GM18870 (cell line): Measurements from ENCODE around the gene SIRT1.
"Not testable (repeated sequence)": the region's sequence is repeated elsewhere in the genome, so short reads cannot be mapped to it uniquely, and the experiment has no call there.

Source experiments
- ATAC-seq: cut with Tn5 transposase; IDR thresholded peaks from one replicate; pipeline ENCODE4 v1.9.1; 2021; ENCODE audit warnings: moderate library complexity; ENCODE audit not compliant: unreplicated experiment

SIRT1 gene

GRCh38 chr10:67875340-67876238 lies 8.9 kb upstream of the SIRT1 start:
- ATAC-seq, result no peak

GRCh38 chr10:67877421-67877820 lies 7.0 kb upstream of the SIRT1 start:
- not testable (repeated sequence) for ATAC-seq

DNA sequence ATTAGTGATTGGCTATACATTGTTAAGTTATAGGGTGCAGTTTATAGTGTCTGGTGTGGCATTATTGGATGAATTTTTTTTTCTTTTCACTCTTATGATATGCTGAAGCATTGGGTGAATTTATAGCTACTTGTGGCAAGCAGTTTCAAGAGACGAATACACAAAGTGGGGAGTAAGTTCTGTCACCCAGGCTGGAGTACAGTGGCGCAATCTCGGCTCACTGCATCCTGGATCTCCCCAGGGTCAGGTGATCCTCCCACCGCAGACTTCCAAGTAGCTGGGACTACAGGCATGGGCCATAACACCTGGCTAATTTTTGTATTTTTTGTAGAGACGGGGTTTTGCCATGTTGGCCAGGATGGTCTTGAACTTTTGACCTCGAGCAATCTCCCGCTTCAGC lies 6.3 kb upstream of the SIRT1 start:
- no peak for ATAC-seq

GRCh38 chr10:67883710-67884312 lies 645 bp upstream of the SIRT1 start:
- ATAC-seq, result no peak

GRCh38 chr10:67884842-67885670 lies 600 bp downstream of the SIRT1 start:
- peak; percentile 33 for ATAC-seq

DNA sequence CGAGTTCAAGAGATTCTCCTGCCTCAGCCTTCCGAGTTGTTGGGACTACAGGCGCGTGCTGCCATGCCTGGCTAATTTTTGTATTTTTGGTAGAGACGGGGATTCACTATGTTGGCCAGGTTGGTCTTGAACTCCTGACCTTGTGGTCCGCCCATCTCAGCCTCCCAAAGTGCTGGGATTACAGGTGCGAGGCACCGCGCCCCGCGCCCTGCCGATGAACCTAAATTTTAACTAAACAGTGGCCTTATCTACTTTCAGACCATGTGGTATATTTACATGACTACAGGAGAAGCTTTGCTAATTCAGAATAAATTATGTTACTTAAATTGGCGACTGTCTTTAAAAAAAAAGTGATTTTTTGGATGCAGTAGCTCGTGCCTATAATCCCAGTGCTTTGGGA lies 9.2 kb downstream of the SIRT1 start:
- ATAC-seq, result no peak

- ATAC-seq, result no peak
Observed at GRCh38 chr10:67903581-67903980, 19.1 kb downstream of the SIRT1 start.

DNA sequence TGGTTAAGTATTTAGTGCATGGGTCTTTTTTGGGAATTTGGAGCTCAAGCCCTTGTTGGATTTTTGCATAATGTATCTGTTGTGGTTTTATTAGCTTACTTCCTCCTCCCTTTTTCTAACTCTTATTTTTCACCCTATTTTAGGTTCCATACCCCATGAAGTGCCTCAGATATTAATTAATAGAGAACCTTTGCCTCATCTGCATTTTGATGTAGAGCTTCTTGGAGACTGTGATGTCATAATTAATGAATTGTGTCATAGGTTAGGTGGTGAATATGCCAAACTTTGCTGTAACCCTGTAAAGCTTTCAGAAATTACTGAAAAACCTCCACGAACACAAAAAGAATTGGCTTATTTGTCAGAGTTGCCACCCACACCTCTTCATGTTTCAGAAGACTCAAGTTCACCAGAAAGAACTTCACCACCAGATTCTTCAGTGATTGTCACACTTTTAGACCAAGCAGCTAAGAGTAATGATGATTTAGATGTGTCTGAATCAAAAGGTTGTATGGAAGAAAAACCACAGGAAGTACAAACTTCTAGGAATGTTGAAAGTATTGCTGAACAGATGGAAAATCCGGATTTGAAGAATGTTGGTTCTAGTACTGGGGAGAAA lies 28.0 kb downstream of the SIRT1 start:
- no peak for ATAC-seq

DNA sequence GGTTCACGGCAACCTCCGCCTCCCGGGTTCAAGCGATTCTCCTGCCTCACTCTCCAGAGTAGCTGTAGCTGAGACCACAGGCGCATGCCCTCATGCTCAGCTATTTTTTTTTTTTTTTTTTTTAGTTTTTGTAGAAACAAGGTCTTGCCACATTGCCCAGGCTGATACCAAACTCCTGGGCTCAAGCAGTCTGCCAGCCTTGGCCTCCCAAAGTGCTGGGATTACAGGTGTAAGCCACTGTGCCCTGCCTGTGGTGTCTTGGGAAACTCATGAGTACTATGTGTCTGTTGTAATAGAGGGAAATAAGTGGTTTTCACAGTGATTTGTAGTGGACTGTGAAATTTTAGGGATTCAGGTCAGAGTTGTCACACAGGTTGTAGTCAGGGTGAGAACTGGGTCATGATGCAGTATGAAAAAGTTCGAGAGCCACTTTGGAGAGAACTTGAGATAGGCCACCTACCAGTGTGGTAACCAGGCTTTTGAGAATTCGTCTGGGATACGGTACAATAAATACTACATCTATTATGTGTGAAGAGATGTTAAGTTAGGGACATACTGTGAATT lies 30.4 kb downstream of the SIRT1 start:
- no peak for ATAC-seq

- ATAC-seq, result no peak
Observed at GRCh38 chr10:67917169-67917568, 32.7 kb downstream of the SIRT1 start.

- no peak for ATAC-seq
Observed at GRCh38 chr10:67917679-67918078, 33.2 kb downstream of the SIRT1 start.

DNA sequence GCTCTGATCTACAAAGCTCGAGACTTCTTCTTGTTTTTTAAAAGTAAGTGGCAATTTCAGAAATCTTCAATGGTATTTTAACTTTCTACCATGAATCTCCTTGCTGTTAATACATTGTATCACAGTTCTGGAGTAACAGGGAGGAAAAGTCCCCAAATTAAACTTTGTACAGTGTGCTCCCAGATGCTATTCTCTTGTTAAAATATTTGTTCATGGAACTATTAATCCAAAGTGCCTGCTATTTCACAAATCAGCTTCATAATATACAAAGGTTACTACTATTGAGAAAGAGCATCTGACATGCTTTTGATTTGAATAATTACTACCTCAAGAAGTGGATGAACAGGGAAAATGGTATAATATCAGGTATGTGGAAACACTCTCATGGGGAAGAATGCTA lies 36.6 kb downstream of the SIRT1 start:
- ATAC-seq, result no peak

DNA sequence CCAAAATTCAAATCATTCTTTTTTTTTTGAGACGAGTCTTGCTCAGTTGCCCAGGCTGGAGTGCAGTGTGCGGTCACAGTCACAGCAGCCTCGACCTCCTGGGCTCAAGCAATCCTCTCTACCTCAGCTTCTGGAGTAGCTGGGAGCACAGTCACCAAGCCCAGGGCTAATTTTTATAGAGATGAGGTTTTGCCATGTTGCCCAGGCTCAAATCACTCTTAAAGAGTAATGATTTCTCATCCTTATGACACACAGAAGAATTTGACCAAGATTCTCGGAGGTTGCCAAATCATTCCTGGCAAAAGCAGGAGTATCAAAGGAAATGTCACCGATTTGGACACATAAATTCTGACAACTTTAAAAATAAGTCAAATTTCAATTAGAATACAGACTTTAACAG lies 39.1 kb downstream of the SIRT1 start:
- ATAC-seq, result no peak

- ATAC-seq, result no peak
Observed at GRCh38 chr10:67924136-67924535, 39.7 kb downstream of the SIRT1 start.

GRCh38 chr10:67925449-67926005 lies 41.1 kb downstream of the SIRT1 start:
- ATAC-seq, result no peak

DNA sequence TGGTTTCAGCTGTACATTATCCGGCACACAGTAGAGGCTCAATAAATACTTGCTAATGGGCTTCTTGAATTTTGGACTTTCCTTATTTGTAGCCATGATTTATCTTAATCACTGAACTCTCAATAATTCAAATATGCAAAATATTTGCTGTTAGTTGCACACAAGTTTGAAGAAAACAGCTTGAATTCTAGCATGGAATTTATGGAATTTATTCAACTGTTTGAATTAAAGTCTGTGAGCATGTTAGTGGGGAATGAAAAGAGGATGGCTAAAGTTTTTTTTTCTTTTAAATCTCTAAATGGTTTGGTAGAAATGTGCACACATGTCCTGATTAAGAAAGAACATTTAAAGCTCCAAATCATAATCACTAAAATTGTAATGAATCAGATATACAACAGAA lies 42.5 kb downstream of the SIRT1 start:
- no peak for ATAC-seq

DNA sequence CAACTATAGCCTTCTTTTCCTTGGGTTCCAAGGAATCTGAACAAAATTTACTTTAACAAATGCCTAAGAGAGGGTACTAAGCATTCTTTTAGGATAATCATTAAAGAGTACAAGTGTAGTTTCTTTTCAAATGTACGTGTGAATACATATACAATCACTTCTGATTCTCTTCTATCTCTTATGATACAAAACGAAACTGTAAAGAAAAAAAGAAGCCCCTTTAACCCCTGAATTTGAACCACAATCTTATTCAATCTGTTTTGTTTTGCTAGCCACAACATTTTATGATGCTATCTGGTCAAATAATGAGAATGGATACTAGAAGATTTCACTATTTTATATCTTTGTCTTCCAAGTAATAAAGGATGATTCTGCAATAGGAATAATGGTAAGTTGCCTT lies 48.7 kb downstream of the SIRT1 start:
- no peak for ATAC-seq

DNA sequence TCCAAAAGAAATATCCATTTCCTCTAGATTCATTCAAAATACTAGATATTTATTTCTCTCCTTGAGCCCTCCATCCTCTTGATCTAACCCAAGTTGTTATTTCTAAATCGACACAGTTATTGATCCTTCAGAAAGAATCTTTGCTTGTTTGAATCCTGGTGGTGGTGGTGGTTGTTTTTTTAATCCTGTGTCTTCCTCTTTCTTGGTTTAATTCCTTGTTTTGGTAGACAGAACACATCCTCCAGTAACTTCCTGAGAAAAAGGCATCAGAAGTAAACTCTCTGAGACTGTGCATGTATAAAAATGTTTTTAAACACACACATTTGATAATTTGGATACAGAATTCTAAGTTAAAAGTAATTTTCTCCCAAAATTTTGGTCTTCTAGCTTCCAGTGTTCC lies 49.9 kb downstream of the SIRT1 start:
- no peak for ATAC-seq

GRCh38 chr10:67935223-67935622 lies 50.8 kb downstream of the SIRT1 start:
- no peak for ATAC-seq

DNA sequence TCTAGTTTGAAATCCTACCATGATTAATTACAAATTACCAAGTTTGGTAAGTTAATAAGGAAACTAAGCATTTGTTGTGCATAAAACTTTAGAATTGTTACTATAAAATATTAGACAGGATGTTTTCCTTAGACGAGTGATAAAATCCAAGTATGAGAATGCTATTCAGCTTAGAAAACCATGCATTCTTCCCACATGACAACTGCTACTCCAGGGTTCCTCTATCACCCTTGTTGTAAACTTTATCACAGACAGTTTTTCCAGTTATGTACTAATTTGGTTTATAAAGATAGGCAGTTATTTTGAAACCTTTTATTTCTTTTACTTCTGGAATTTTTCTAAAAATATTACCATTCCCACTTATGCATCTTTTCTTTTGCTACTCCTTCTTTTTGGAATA lies 52.0 kb downstream of the SIRT1 start:
- ATAC-seq, result no peak

- ATAC-seq, result no peak
Observed at GRCh38 chr10:67943917-67944316, 59.5 kb downstream of the SIRT1 start.
